ENCODE measurements around the gene FGF7. TPM values are rescaled to one million over a fixed set of nuclear protein-coding genes. Genes with fewer than 3 reads are reported as not detected.

Gene FGF7
- total RNA-seq, 1 experiment from 2014 or later: not detected

DNA sequence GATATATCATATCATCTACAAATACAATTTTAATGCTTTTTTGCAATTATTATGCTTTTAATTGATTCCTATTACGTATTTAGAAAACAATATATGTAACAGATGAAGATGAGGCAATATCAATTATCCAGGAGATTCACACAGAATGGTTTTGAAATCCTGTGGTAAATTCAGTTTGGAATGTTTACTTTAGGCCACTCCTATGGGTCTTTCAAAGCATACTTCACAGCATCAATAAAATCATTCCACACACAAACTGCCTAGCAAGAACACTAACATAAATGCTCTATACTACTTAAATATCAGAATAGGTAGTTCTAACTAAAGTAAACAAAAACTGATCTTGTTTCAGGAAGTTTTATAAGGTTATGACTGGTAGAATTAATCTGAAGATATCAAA is 107.0 kb downstream of the FGF7 start:
- Histone ChIP-seq H3K4ac (ENCODE audit: low read depth, low read length) (no peak overlapping the region), H2AFZ (ENCODE audit: low read length) (no peak overlapping the region), H3K9me3 (ENCODE audit: control insufficient read depth, low read depth, low read length) (no peaks in the 10 kb centered on the region), H3K9ac (ENCODE audit: extremely low read depth, insufficient read length, low read length) (no peak overlapping the region), H2BK20ac (ENCODE audit: low read depth, low read length, poor library complexity, severe bottlenecking) (no peak overlapping the region), H3K79me1 (ENCODE audit: insufficient read depth, low read depth, low read length, poor library complexity, severe bottlenecking) (no peaks in the 10 kb centered on the region), H4K8ac (replicated peaks; ENCODE audit: insufficient read length, low read depth, low read length) (no peak overlapping the region), H3K4me2 (ENCODE audit: insufficient read depth, insufficient read length, low read length) (no peak overlapping the region), H3K56ac (ENCODE audit: insufficient read length, low read depth, low read length) (no peak overlapping the region), H2BK5ac (ENCODE audit: insufficient read length, low read length) (no peak overlapping the region), H3K23ac (ENCODE audit: insufficient read length, low read depth, low read length) (no peak overlapping the region), H4K5ac (ENCODE audit: insufficient read length, low read depth, low read length) (no peak overlapping the region), H2BK120ac (ENCODE audit: low read depth, low read length, poor library complexity, severe bottlenecking) (no peak overlapping the region), H3K18ac (ENCODE audit: insufficient read length, low read depth, low read length) (no peak overlapping the region), H3K4me1 (ENCODE audit: insufficient read depth, low read length) (no peaks in the 10 kb centered on the region), H3K23me2 (ENCODE audit: insufficient read length, low read depth, low read length, poor library complexity, severe bottlenecking) (no peaks in the 10 kb centered on the region), H3K14ac (ENCODE audit: insufficient read depth, low read length) (no peak overlapping the region), H2BK12ac (ENCODE audit: insufficient read length, low read depth, low read length) (no peak overlapping the region), H3K79me2 (ENCODE audit: insufficient read depth, low read length) (no peaks in the 10 kb centered on the region), H2AK5ac (ENCODE audit: insufficient read length, low read length) (no peak overlapping the region), H3K27ac (ENCODE audit: insufficient read length, low read depth, low read length) (no peak overlapping the region), H2BK15ac (ENCODE audit: low read depth, low read length) (no peak overlapping the region), H4K91ac (ENCODE audit: insufficient read length, low read depth, low read length) (no peak overlapping the region), H3K27me3 (ENCODE audit: insufficient read depth, low read length) (no peaks in the 10 kb centered on the region), H4K20me1 (ENCODE audit: control insufficient read depth, insufficient read depth, insufficient read length) (no peaks in the 10 kb centered on the region), H3T11ph (ENCODE audit: low read length) (no peak overlapping the region)
- H3K4me1 Mint-ChIP-seq: no peaks in the 10 kb centered on the region
- peaks cover 2% of the 10 kb centered on the region in 2 experiments; a peak in 3 of 5 replicates for H3K9me3 Mint-ChIP-seq
- no peak overlapping the region for H3K27ac Mint-ChIP-seq
- no peak overlapping the region for H3K4me3 Mint-ChIP-seq
- DNase-seq: no peak
- no CpG with 5 or more reads among the region's 1 CpG for WGBS (ENCODE audit: extremely low coverage, insufficient read length, low lambda C conversion rate)
- peaks cover 0 to 2% (median 0%) of the 10 kb centered on the region in 3 experiments; a peak in 1 of 7 replicates for H3K36me3 Mint-ChIP-seq (ENCODE audit: insufficient read depth in 1 of 3, low read depth in 3 of 3)
- TF ChIP-seq, protein P1, sequence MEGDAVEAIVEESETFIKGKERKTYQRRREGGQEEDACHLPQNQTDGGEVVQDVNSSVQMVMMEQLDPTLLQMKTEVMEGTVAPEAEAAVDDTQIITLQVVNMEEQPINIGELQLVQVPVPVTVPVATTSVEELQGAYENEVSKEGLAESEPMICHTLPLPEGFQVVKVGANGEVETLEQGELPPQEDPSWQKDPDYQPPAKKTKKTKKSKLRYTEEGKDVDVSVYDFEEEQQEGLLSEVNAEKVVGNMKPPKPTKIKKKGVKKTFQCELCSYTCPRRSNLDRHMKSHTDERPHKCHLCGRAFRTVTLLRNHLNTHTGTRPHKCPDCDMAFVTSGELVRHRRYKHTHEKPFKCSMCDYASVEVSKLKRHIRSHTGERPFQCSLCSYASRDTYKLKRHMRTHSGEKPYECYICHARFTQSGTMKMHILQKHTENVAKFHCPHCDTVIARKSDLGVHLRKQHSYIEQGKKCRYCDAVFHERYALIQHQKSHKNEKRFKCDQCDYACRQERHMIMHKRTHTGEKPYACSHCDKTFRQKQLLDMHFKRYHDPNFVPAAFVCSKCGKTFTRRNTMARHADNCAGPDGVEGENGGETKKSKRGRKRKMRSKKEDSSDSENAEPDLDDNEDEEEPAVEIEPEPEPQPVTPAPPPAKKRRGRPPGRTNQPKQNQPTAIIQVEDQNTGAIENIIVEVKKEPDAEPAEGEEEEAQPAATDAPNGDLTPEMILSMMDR (conservative IDR thresholded peaks at IDR 0.05): no peak
- no peaks in the 10 kb centered on the region for H3K27me3 Mint-ChIP-seq (ENCODE audit: low read depth)

Other genes starting within 250 kb of the FGF7 start
- 5.1 and 5.5 TPM in 2 replicates for gene FAM227B, start 197.6 kb downstream of the FGF7 start, total RNA-seq (2021)
- gene DTWD1, start 197.8 kb downstream of the FGF7 start, total RNA-seq (2021): 26.7 and 27.7 TPM in 2 replicates